Measurements from ENCODE around the gene RPL31. TPM values are rescaled to one million over a fixed set of nuclear protein-coding genes. Genes with fewer than 3 reads are reported as not detected.

RPL31 gene
- total RNA-seq (2022) (1,080 and 1,158 TPM in 2 replicates), Bru-seq, nascent RNA (percentile 95 among the genes with signal in this experiment), BruChase-seq, experiment 1, labeled RNA remaining after a 6-hour chase (percentile 96 among the genes with signal in this experiment), BruChase-seq, experiment 2, labeled RNA remaining after a 2-hour chase (percentile 94 among the genes with signal in this experiment)
- long read RNA-seq, transcript RPL31-208 (4 exons, 825 nt) = minor isoform, 115 of 644 reads
- long read RNA-seq, transcript RPL31-201 (5 exons, 1,865 nt) = major isoform, 450 of 644 reads
- long read RNA-seq, transcript RPL31-205 (4 exons, 716 nt) = minor isoform, 7 of 644 reads
- long read RNA-seq, partial matches to known transcripts = 54 of 644 reads
- long read RNA-seq, other reads (novel, unspliced or antisense) = 13 of 644 reads

DNA sequence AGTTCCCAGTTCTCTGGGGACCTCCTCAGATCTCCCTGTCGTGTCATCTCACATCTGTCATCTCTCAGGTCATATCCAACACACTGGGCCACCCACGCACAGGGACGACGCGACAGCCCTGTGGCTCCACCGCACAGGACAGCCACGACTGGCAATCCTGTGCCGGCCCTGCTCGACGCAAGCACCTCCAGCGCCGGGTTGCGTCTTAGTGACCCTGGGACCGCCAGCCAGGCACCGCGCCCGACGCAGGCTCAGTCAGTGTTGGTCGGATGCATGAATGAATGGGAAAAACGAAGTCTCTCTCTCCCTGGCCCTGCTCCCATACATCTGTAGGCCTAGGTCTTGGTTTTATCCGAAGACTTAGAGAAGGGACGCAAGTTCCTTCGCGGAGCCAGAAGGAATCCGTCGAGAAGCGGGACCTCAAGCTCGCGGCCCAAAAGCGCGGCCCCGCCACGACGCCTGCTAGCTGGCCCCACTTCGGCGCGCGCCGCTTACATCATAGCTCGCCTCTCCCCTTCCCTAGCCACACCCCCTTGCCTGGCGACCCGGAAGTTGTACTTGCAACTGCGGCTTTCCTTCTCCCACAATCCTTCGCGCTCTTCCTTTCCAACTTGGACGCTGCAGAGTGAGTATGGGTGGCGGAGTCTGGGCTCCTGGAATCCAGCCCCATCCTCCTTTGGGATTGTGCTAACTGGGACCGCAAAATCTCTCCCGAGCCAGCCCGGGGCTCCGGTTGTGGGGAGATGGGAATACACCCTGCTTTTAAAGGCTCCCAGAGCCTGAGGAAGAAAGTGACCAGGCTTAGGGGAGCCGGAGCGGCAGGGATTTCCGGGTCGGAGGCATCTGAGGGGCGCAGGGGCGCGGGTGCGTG lies at the start of gene RPL31:
RPL31 (plus strand) TSS at position 599 of the 871 bp plus-strand sequence. CDS start 413 bp downstream, outside the sequence.
- intact Hi-C loops (cut with micrococcal nuclease; ENCODE audit: unreplicated experiment) = no loop called here
- TF ChIP-seq CTCF (IDR thresholded peaks at IDR 0.05; ENCODE audit: unreplicated experiment) = no peak
- H3K4me3 Mint-ChIP-seq (ENCODE audit: low read depth, unreplicated experiment) = peak within 1 kb of the TSS; percentile 84
- H3K27ac Mint-ChIP-seq (ENCODE audit: unreplicated experiment) = peak within 1 kb of the TSS; percentile 93
- H3K9me3 Mint-ChIP-seq (ENCODE audit: low read depth, unreplicated experiment) = no peaks in the 10 kb centered on the region
- no TSS peak for BruUV-seq (replicated peaks)
- DNase-seq = peak; percentile 96
- CTCF ChIA-PET = interaction anchor here (0.7 to 1.8 kb wide), 4 partner anchors 11 to 392 kb away, joined by 3 to 6 read pairs (median 4); no protein-coding TSS in a partner anchor
- H3K27me3 Mint-ChIP-seq (ENCODE audit: unreplicated experiment) = no peaks in the 10 kb centered on the region
- H3K36me3 Mint-ChIP-seq (ENCODE audit: insufficient read depth, unreplicated experiment) = peaks cover 65% of the 10 kb centered on the region
- H3K4me1 Mint-ChIP-seq (ENCODE audit: low read depth, unreplicated experiment) = peaks cover 28% of the 10 kb centered on the region

DNA sequence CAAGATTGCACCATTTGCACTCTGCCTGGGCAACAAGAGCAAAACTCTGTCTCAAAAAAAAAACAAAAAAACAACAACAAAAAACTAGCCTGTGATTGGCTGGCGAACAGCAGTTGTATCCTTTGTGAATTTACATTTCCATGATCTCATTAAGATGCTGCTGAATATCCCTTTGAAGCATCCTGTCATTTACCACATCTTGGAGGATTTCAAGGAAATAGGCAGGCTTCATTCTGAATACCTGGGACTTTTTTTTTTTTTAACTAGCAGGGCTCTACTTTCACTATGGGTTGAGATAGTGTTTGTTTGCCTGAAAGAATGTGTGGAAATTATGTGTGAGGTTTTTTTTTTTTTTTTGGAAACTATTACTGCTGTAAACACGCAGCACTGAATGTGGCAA lies 49.6 kb upstream of the RPL31 start:
- Mint-ChIP-seq H3K9me3 (ENCODE audit: low read depth, unreplicated experiment) (no peaks in the 10 kb centered on the region), H3K27me3 (ENCODE audit: unreplicated experiment) (no peaks in the 10 kb centered on the region), H3K4me3 (ENCODE audit: low read depth, unreplicated experiment) (no peak overlapping the region), H3K36me3 (ENCODE audit: insufficient read depth, unreplicated experiment) (peaks cover 37% of the 10 kb centered on the region), H3K27ac (ENCODE audit: unreplicated experiment) (no peak overlapping the region), H3K4me1 (ENCODE audit: low read depth, unreplicated experiment) (no peaks in the 10 kb centered on the region)
- intact Hi-C loops (cut with micrococcal nuclease; ENCODE audit: unreplicated experiment) = no loop called here
- CTCF ChIA-PET = no interaction called here
- TF ChIP-seq CTCF (IDR thresholded peaks at IDR 0.05; ENCODE audit: unreplicated experiment) = no peak
- no TSS peak for BruUV-seq (replicated peaks)
- DNase-seq = no peak

- BruUV-seq (replicated peaks) = no TSS peak
- no peak for DNase-seq
- peaks cover 37% of the 10 kb centered on the region for H3K36me3 Mint-ChIP-seq (ENCODE audit: insufficient read depth, unreplicated experiment)
- no peak for TF ChIP-seq CTCF (IDR thresholded peaks at IDR 0.05; ENCODE audit: unreplicated experiment)
- CTCF ChIA-PET = no interaction called here
- no peaks in the 10 kb centered on the region for H3K9me3 Mint-ChIP-seq (ENCODE audit: low read depth, unreplicated experiment)
- intact Hi-C loops (cut with micrococcal nuclease; ENCODE audit: unreplicated experiment) = no loop called here
- no peak overlapping the region for H3K4me3 Mint-ChIP-seq (ENCODE audit: low read depth, unreplicated experiment)
- H3K4me1 Mint-ChIP-seq (ENCODE audit: low read depth, unreplicated experiment) = no peaks in the 10 kb centered on the region
- no peaks in the 10 kb centered on the region for H3K27me3 Mint-ChIP-seq (ENCODE audit: unreplicated experiment)
- no peak overlapping the region for H3K27ac Mint-ChIP-seq (ENCODE audit: unreplicated experiment)
These were observed 48.6 kb upstream of the RPL31 start for GRCh38 chr2:100953406-100954043.

- intact Hi-C loops (cut with micrococcal nuclease; ENCODE audit: unreplicated experiment) = no loop called here
- TF ChIP-seq CTCF (IDR thresholded peaks at IDR 0.05; ENCODE audit: unreplicated experiment) = no peak
- no peaks in the 10 kb centered on the region for H3K4me1 Mint-ChIP-seq (ENCODE audit: low read depth, unreplicated experiment)
- H3K36me3 Mint-ChIP-seq (ENCODE audit: insufficient read depth, unreplicated experiment) = peaks cover 37% of the 10 kb centered on the region
- CTCF ChIA-PET = interaction anchor here (0.7 kb wide), 1 partner anchor 374 kb away, joined by 5 read pairs; no protein-coding TSS in a partner anchor
- H3K9me3 Mint-ChIP-seq (ENCODE audit: low read depth, unreplicated experiment) = no peaks in the 10 kb centered on the region
- H3K4me3 Mint-ChIP-seq (ENCODE audit: low read depth, unreplicated experiment) = no peak overlapping the region
- BruUV-seq (replicated peaks) = no TSS peak
- no peak overlapping the region for H3K27ac Mint-ChIP-seq (ENCODE audit: unreplicated experiment)
- DNase-seq = no peak
- no peaks in the 10 kb centered on the region for H3K27me3 Mint-ChIP-seq (ENCODE audit: unreplicated experiment)
These were observed 48.1 kb upstream of the RPL31 start for GRCh38 chr2:100954044-100954420.

Data from Calu3 (cell line).